Hematopoietic multipotent progenitor cell treated with erythropoietin and hydrocortisone succinate and interleukin-3 and kit ligand, for 15 days (in vitro differentiated cells): Measurements from ENCODE around the gene COL15A1.
"Not testable (repeated sequence)": the region's sequence is repeated elsewhere in the genome, so short reads cannot be mapped to it uniquely, and the experiment has no call there.

Experiments
- DNase-seq: peaks from one replicate; pipeline ENCODE4 v3.0.0-alpha.2; 2015; ENCODE audit warnings: low spot score

Gene COL15A1

DNA sequence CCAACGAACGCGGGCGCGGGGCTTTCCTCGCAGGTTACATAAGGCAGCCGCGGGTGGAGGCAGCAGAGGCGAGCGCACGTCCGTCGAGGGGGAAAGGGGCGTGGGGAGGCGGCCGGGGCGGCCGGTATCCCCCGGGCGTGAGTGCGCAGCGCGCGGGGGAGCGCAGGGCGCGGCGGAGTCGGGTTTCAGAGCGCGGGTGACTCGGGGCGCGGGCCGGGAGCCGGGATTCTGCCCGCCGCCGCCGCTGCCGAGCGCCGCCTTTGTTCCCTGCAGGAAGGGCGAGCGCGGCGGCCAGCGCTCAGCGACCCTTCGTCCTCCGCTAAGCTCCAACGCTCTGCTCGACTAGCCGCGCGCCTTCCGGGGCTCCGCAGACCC, at the start of gene COL15A1:
COL15A1 (plus strand) TSS at position 226 of the 375 bp plus-strand sequence. CDS start 155 bp downstream, outside the sequence.
- DNase-seq: no peak

DNA sequence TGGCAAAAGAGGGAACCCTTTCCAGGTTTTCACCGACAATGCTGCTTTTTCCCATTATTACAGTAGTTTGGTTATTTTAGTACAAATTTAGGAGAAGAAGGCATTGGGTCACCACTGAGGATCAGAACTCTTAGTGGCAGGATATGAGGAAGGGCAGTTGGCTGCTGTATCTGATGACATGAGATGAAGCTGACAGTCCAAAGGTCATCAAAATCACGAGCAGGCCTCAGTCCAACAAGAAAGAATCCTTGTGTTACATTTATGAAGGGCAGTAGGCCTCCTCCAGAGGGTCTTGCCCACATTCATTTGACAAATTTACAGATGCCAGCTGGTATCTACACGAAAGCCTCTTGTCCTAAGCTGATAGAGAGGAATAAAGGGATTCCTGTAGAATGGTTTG, 49.5 kb upstream of the COL15A1 start:
- no peak for DNase-seq

DNA sequence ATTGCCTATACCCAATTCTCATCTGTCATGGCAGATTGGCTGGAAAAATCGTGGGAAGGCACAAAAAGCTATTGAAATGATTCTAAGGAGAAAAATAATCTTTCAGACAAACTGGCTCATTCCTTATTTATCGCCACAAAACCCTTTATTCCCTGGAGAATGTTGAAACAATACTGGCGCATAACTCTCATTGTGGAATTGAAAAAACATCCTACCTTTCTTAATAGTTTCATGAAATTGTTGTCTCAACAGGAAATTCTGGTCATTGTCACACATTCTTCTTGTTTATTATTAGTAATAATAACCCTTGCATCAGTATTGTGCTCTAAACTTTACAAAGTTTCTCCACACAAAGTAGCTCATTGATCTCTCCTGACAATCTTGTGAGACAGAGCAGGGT, 48.9 kb upstream of the COL15A1 start:
- DNase-seq: no peak

DNA sequence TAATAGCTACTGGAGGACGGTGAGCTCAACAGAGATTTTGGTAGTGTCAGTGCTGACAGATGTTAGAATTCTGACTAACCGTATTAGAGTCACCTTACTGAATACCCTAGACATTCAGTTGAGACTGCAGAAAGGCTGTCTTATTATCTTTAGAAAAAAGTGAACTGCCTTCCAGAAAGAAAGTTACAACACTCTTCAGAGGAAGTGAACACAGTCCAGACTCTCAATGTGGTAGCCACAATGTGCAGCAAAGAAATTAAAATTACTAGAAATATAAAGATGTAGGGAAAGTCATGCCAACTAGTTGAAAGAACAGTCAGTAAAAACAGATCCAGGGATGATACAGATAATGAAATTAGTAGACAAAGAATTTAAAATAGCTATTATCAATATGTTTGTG, 47.1 kb upstream of the COL15A1 start:
- DNase-seq: no peak

DNA sequence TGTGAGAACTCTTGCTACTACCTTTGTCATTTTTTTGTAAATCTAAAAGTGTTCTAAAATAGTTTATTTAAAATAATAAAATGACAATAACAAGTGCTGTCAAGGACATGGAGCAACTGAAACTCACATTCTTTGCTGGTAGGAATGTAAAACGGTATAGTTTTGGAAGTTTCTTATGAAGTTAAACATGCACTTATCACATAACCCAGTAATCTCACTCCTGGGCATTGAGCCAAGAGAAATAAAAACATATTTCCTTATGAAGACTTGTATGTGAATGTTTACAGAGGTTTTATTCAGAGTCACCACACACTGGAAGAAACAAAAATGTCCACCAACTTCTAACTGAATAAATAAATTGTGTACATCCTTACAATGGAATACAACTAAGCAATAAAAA, 46.0 kb upstream of the COL15A1 start:
- no peak for DNase-seq

DNA sequence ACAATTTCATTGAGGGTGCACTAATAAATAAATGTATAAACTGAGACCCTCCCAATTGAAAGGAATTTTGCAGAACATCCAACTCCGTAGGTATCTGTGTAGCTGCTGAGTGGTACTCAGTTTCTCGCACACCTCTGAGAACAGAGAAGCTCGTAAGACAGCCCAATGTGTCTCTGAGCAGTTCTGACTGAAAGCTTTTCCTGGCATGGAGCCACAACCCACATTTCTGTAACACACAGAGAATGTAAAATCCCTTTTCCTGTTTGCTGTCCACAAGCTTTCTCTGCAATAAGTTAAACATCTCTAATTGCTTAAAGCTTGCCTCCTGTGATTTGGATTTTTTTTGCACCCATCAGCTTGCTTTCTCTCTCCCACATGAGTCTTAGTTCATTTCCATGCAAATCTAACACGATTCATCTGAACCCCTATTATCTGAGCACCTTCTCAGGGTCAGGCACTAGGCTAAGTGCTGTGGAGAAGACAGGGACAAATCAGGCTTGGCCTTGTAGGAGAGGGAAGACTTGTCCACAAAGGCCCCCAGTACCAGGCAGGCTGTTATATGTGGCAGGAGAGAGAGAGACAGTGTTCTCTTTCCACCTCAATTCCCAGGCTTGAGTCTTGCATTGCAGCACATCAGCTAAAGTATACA, 44.2 kb upstream of the COL15A1 start:
- DNase-seq: no peak

DNA sequence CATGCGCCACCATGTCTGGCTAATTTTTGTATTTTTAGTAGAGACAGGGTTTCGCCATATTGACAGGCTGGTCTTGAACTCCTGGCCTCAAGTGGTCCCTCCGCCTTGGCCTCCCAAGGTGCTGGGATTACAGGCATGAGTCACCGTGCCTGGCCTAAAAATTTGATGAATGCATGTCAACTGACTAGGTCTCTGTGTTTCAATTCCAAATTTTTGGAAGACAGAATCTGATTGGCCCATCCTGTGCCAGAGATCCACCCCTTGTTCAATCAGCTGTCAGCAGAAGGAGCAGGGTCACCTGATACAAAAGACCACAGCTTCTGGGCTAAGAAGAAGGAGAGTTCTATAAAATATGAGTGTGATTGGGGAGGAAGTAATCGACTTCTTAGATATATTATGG, 43.5 kb upstream of the COL15A1 start:
- no peak for DNase-seq

DNA sequence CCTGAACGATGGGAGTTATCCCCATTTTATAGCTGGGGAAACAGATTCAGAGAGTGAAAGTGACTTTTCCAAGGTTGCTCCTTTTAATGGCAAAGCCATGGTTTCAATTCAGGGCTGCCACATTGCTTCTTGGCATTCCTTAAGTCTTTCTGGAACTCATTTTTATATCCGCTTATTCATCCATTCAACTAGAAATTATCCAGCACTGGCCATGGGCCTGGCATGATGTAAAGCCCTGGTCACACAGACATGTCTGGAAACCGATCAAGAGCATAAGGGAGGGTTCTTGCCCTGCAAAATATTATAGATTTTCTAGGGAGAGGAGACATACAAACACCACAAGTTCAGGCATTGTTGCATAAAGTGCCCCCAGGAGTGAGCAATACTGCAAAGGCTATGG, 43.0 kb upstream of the COL15A1 start:
- no peak for DNase-seq

DNA sequence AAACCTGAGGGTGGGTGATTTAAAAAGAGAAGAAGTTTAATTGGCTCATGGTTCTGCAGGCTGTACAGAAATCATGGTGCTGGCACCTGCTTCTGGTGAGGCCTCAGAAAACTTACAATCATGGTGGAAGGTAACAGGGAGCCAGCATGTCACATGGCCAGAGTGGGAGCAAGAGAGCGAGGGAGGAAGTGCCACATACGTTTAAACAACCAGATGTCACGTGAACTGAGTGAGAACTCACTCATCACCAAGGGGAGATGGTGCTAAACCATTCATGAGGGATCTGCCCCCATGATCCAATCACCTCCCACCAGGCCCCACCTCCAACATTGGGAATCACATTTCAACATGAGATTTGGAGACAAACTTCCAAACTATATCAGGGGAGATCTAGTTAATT, 41.9 kb upstream of the COL15A1 start:
- not testable (repeated sequence) for DNase-seq

DNA sequence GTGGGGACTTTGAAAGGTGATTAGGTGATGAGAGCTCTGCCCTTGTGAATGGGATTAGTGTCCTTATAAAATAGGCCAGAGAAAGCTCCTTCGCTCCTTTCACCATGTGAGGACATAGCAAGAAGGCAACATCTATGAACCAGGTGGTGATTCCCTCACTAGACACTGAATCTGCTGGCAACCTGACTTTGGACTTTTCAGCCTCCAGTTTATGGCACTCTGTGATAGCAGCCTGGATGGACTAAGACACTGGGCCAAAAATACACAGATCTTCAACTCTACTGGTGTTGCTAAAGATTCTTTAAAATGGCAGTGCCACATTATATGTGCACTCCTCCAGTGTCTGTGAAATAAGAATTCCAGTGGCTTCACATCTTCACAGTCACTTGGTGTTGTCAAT, 41.2 kb upstream of the COL15A1 start:
- DNase-seq: no peak

DNA sequence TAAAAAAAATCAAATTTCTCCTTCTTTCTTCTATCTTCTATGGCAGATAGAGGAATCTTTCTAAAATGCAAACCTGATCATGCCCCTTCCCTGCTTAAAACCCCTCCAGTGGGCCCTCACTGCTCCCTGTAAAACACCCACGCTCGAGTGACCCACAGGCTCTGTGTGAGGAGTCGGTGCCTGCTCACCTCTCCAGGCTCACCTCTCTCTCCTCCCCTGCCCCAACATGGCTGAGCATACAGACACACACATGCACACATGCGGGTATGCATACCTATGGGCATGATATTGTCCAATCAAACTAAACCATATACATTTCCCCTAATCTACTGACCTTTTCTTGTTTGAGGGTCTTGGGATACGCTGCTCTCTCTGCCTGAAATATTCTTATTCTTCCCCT, 40.8 kb upstream of the COL15A1 start:
- DNase-seq: no peak

DNA sequence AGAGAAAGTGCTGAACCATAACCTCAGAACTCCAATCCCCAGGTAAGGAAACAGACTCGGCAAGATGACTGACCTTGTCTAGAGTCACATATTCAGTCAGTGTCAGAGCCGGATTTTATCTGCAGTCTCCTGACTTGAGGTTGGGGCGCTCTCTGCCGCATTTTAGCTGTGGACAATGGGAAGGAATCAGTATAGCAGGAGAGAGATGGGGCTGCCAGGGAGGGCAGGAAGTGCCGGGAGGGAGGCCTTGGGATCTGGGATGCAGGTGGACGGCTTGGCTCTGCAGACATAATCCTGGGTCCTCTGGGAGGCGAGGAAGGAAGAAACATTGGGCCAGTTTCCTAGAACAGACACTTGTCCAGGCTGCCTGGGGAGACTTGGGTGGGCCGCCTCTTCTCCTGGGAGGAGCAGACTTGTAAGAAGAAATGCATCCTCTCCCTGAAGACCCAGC, 39.7 kb upstream of the COL15A1 start:
- no peak for DNase-seq

DNA sequence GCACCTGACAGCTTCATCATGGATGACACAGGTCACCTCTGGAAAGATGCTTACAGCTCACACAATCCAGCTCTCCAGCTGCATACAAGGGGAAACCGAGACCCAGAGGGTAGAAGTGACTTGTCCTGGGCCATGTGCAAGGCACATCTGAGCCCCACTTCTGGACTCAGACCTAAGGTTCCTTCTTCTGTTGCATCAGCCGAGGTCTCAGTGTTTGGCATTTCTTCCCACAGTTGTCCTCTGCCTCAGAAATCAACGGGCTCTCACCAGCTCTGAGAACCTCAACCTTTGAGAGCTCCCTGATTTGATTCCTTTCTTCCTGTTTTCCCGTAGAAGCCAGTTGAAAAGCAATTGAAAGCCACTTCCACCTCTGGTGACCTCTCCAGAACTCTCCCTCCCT, 38.7 kb upstream of the COL15A1 start:
- no peak for DNase-seq

DNA sequence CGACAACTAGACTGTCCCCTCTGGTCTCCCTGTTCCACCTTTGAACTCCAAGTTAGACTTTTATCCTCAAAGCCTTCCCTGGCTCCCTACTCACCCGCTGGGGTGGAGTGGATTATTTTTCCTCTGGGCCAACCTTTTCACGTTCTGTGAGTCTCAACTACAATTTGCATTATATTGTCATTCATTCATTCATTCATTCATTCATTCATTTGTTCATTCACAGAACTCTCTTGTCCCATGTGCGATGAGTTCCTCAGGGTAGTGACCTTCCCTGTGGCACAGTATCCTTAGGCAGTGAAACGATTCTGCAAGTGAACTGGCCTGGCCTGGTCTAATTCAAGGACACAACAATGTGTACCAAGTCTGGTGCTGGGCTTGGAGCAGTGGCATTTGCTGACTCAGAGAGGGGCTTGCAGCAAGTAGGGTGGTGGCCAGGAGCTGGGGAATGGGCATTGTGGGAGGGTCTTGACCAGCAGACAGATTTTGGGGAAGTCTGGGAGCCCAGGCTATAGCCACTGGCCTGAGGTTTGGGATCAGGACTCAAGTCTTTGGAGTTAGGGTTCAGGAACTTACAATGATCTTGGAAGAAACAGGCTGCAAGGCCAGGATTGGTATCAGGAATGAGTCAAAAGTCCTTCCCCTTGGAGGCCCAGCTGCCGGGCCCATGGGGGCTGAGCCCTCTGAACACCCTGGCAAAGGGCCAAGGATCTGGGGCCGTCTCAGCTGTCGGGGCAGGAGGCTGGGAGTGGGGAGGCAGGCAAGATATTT, 37.2 kb upstream of the COL15A1 start:
- no peak for DNase-seq

DNA sequence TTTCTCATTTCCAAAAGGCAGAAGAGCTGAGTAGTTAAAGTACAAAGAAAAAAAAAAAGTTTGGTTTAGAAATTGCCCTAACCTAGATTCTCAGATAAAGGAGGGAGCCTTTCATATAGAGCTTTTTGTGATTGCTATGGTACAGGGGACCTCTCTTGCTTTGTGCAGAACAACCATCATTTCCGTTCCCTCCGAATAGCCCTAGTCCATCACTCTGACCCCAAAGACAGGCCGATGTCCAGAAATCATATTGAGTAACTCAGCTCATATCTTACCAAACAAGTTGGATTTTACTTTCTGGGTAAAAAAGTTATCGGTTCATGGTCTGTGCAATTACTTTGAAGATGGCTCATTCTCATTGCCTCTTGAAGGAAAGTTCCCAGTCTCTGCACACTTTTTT, 36.7 kb upstream of the COL15A1 start:
- DNase-seq: no peak

DNA sequence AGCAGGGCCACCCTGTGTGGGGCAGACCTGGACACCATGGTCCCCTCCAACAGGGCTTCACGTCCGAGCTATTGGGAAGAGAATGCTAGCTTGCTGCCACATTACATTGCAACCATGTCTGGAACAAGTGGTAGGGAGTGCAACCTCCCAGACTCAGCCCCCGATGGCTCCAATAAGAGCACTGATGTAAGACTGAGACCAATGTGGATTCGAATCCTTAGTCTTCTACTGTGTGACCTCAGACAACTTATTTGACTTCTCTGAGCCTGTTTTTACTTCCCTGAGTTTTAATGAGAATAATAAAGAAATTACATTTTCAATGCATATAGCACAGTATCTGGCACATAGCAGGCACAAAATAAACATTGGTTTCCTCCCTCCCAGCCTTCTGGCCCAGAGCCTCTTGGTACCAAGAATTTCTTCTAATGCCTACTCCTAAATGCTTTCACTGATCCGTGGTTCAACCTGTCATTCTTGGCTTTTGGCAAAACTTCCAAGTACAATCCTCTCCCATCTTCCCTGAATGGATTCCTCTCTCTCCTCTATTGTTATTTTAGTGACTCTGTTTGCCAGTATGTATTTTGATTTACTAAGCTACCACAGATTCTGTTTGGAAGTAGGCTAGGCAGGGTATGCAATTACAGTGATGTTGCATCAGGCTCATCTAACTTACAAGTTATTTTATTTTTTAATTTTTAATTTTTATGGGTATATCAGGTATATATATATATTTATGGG, 34.6 kb upstream of the COL15A1 start:
- no peak for DNase-seq

DNA sequence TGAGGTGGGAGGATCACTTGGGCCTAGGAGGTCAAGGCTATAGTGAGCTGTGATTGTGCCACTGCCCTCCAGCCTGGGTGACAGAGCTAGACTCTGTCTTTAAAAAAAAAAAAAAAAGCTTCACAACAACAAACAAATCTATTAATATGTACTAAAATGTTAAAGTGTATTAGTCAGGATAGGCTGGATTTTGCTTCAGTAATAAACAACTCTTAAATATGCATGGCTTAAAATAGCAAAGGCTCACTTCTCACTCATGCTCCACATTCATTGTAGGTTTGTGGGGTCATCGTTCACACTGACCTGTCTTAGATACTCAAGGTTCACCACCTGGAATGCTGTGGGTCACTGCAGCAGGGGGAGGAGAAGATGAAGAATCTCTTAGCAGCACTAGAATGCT, 33.8 kb upstream of the COL15A1 start:
- DNase-seq: no peak

DNA sequence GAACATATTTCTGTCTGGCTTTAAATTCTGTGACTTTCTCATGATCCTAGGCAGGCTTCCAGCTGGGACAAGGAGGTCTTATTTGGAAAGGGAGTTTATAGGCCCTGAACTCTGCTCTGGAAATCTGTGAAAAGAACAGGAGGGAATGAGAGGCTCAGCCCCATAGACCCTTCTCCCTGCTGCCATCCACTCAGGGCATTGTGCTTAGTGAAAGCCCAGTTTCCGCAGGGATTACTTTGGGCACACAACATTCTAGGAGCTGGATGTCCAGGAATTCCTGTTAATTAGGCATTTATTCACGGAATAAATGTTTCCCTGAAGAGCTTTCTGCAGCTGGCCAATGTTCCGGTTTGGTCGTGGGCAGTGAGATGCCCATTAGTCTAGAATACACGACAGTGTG, 32.7 kb upstream of the COL15A1 start:
- no peak for DNase-seq

DNA sequence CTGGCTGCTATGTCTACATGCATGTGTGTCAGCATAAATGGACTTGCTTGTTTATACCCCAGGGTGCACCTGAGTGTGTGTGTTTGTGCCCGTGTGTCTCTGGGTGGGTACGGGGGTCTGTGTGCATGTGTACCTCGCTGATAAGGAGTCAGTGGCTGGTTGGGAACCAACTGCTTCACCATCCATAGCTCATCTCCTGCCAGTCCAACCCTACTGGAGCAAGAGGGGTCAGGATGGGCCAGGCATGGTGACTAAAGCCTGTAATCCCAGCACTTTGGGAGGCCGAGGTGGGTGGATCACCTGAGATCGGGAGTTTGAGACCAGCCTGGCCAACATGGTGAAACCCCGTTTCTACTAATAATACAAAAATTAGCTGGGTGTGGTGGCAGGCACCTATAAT, 32.0 kb upstream of the COL15A1 start:
- not testable (repeated sequence) for DNase-seq

DNA sequence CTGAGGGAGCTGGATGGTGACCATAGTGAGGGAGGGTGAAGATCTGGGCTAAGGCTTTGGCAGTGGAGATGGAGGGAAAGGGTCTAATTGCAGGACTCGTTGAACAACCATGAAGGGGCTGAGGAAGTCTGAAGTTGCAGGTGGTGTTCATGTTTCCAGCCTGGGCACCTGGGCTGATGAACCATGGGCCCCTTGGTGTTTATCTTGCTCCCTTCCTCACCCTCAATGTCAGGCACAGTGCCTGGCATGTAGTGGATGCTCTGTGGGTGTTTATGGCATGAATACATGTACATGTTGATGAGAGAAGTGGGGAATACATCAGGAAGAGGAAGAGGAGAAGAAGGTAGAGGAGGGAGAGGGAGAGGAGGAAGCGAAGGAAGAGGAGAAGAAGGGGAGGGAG, 31.3 kb upstream of the COL15A1 start:
- DNase-seq: no peak

DNA sequence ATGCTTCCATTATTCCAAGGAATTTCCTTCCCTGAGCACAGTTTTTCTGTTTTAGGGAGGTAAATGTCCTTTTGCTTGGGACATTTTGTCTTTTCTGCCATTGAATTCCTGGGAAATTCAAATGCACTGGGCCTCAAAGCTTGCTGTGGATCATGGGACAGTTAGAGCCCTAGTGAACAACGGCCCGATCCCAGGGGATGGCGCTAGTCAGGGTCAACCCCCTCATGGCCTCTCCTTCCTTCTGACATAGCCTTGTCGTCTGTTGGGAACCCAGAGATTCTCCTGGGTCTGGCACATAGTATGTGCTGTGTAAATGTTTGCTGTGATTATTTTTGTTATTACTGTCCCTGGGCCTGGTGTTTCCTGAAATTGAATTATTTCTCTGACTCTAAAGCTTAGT, 30.7 kb upstream of the COL15A1 start:
- DNase-seq: no peak

DNA sequence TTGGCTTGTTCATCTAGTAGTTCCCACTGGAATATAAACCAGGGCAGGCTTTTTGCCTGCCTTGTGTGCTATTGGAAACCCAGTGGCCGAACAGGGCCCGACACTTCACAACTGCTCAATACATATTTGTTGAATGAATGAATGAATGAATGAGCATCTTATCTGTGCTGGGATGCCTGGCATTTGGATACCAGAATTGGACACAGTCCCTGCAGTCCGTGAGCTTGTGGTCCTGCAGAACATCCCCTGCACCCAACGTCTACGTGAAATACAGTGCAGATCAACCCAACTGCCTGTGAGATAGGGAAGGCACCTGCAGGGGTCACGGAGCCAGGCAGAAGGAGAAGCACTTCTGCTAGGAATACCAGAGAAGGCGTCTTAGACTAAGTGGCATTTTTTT, 30.0 kb upstream of the COL15A1 start:
- no peak for DNase-seq

DNA sequence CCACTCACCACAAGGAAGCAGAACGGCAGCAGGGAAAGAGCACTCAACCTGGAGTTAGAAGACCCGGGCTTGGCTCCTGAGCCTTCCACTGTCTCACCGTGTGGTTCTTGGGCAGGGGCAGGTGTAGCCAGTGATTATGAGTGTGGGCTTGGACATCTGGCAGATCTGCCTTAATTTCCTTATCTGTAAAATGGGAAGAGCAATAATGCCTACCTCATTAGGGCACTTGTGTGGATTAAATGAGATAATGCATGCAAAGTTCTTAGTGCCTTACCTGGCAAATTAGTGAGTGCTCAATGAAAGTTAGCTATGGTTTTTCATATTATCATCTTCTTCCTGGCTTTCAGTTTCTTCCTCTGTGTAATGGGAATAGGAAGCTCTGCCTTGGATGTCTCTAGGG, 28.1 kb upstream of the COL15A1 start:
- no peak for DNase-seq
